Upper lobe of right lung (tissue), 1 donor: ENCODE data around the gene KATNAL2. TPM values are rescaled to one million over a fixed set of nuclear protein-coding genes. Genes with fewer than 3 reads are reported as not detected.
A peak's percentile ranks its signal among the peaks of the same experiment; 100 is the strongest.

Source experiments
- ATAC-seq: fragments of 200-7000 bp; cut with Tn5 transposase; one replicate; pipeline ENCODE4 v1.9.1; 2020; ENCODE audit warnings: mild to moderate bottlenecking, moderate library complexity
- DNase-seq: peaks from one replicate; pipeline ENCODE4 v3.0.0-alpha.2; 2020
- H3K27ac ChIP-seq: fragments of 200-600 bp; one replicate; pipeline ENCODE4 v1.8.0; 2022
- H3K27me3 ChIP-seq: fragments of 200-600 bp; one replicate; pipeline ENCODE4 v1.8.0; 2022; ENCODE audit warnings: mild to moderate bottlenecking
- H3K36me3 ChIP-seq: fragments of 200-600 bp; one replicate; pipeline ENCODE4 v1.8.0; 2022
- H3K4me1 ChIP-seq: fragments of 200-600 bp; one replicate; pipeline ENCODE4 v1.8.0; 2022
- H3K4me3 ChIP-seq: fragments of 200-600 bp; one replicate; pipeline ENCODE4 v1.8.0; 2022; ENCODE audit warnings: mild to moderate bottlenecking
- H3K9me3 ChIP-seq: fragments of 200-600 bp; one replicate; pipeline ENCODE4 v1.8.0; 2022
- CTCF ChIP-seq: fragments of 200-600 bp; IDR thresholded peaks from one replicate; pipeline ENCODE4 v1.8.0; 2022; ENCODE audit warnings: antibody characterized with exemption
- intact Hi-C: fragments of 100-400 bp; cut with DNase I; formaldehyde crosslinking; loops from one replicate; pipeline ENCODE4 v1.11.0; 2022
- total RNA-seq: library from RNA; stranded (reverse); fragmentation: NEBNext Ultra II Directional; extraction: Animal tissue kit (Norgen Biotek cat#: 25700); gene quantifications from one replicate; pipeline ENCODE4 v1.2.1, GENCODE V29; 2021
- donor health status: DM: no; HTN: yes; CAD: no; lungs with severe emphysema.

Gene KATNAL2
- total RNA-seq, 1 donor from 2014 or later = 3.1 TPM

GRCh38 chr18:46939998-46940571 is 22.7 kb downstream of the KATNAL2 start:
- Histone ChIP-seq H3K4me1 (no peaks in the 10 kb centered on the region), H3K9me3 (no peaks in the 10 kb centered on the region), H3K27me3 (no peaks in the 10 kb centered on the region), H3K36me3 (no peaks in the 10 kb centered on the region), H3K4me3 (no peak overlapping the region), H3K27ac (peak overlapping the region; percentile 24)
- no peak for DNase-seq
- ATAC-seq = no peak
- intact Hi-C loops = no loop called here
- no peak for TF ChIP-seq CTCF

DNA sequence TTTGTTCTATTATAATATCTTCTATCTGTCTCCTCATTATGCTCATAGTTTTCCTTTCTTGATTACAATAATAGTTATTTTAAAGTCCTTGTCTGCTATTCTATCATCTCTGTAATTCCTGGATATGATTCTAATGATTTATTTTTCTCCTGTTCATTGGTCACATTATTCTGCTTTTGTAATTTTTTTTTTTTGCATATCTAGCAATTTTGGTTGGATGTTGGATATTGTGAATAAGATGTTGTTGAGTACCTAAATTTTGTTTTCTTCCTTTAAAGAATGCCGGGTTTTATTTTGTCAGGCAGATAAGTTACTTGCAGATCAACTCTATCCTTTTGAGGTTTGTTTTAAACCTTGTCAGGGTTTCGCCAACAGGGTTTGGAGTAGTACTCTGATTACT is 25.2 kb downstream of the KATNAL2 start:
- Histone ChIP-seq H3K27me3 (no peaks in the 10 kb centered on the region), H3K27ac (no peak overlapping the region), H3K4me3 (no peak overlapping the region), H3K36me3 (no peaks in the 10 kb centered on the region), H3K4me1 (no peaks in the 10 kb centered on the region), H3K9me3 (no peaks in the 10 kb centered on the region)
- intact Hi-C loops = no loop called here
- TF ChIP-seq CTCF = no peak
- no peak for DNase-seq
- ATAC-seq = no peak

- Histone ChIP-seq H3K4me1 (no peaks in the 10 kb centered on the region), H3K36me3 (no peaks in the 10 kb centered on the region), H3K27me3 (no peaks in the 10 kb centered on the region), H3K9me3 (no peaks in the 10 kb centered on the region), H3K27ac (no peak overlapping the region), H3K4me3 (peak overlapping the region; percentile 71)
- intact Hi-C loops = no loop called here
- ATAC-seq (peak; percentile 98), DNase-seq (peak; percentile 86)
- TF ChIP-seq CTCF = no peak
These were observed 29.4 kb downstream of the KATNAL2 start for GRCh38 chr18:46946656-46947282.

GRCh38 chr18:46950064-46950656 is 32.8 kb downstream of the KATNAL2 start:
- Histone ChIP-seq H3K36me3 (no peaks in the 10 kb centered on the region), H3K9me3 (no peaks in the 10 kb centered on the region), H3K4me3 (no peak overlapping the region), H3K27ac (no peak overlapping the region), H3K27me3 (no peaks in the 10 kb centered on the region), H3K4me1 (no peaks in the 10 kb centered on the region)
- intact Hi-C loops = no loop called here
- TF ChIP-seq CTCF = peak; percentile 44
- DNase-seq (no peak), ATAC-seq (no peak)

DNA sequence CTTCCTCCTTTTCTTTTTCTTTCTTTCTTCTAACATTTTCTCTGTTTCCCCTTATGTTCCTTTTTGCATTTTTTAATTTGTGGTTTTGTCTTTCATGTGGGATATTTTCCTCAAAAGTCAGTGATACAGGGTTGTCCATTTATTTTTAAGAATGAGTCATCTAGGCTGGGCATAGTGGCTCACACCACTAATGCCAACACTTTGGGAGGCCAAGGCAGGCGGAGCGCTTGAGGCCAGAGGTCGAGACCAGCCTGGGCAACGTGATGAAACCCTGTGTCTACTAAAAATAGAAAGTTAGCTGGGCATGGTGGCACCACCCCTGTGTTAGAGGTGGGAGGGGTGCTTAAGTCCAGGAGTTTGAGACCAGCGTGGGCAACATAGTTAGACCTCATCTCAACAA is 35.8 kb downstream of the KATNAL2 start:
- no peak for ATAC-seq
- H3K27me3 ChIP-seq = no peaks in the 10 kb centered on the region
- no peak for TF ChIP-seq CTCF
- no peak for DNase-seq
- H3K27ac ChIP-seq = no peak overlapping the region
- no peaks in the 10 kb centered on the region for H3K9me3 ChIP-seq
- no peaks in the 10 kb centered on the region for H3K4me1 ChIP-seq
- no peaks in the 10 kb centered on the region for H3K36me3 ChIP-seq
- intact Hi-C loops = no loop called here
- H3K4me3 ChIP-seq = no peak overlapping the region
